A673 (cell line): ENCODE results near the gene VPS72. TPM values are rescaled to one million over a fixed set of nuclear protein-coding genes. Genes with fewer than 3 reads are reported as not detected.

ENCODE experiments used
- BruUV-seq: library from RNA; stranded (reverse); fragments of 400-500 nt; replicated peaks from 2 replicates; lab custom pipeline; 2021; lab: Mats Ljungman, UMichigan
- CTCF ChIA-PET: fragments of 300-600 bp; sonication (Branson Sonifier 250); formaldehyde crosslinking; loops from one replicate; lab custom pipeline; 2022; ENCODE audit warnings: antibody characterized with exemption; lab: Charles Lee
- POLR2A ChIA-PET: fragments of 300-600 bp; sonication (Branson Sonifier 250); formaldehyde crosslinking; loops from one replicate; lab custom pipeline; 2022; ENCODE audit warnings: antibody characterized with exemption; ENCODE audit not compliant: low non-redundant PET; lab: Charles Lee
- DNase-seq: peaks from one replicate; pipeline ENCODE4 v3.0.0-alpha.2; 2015; ENCODE audit warnings: low spot score
- H3K27ac ChIP-seq: fragments of 200-600 bp; sonication (generic); 2 replicates; pipeline ENCODE4 v1.5.1; 2016; ENCODE audit warnings: mixed run types, low read depth, mild to moderate bottlenecking, mixed read lengths, antibody characterized with exemption, low read length; ENCODE audit not compliant: poor library complexity, severe bottlenecking
- H3K27me3 ChIP-seq: fragments of 200-600 bp; sonication (generic); replicated peaks from 2 replicates; pipeline ENCODE4 v1.6.1; 2017; ENCODE audit warnings: mixed run types, low read depth, mild to moderate bottlenecking, mixed read lengths, antibody characterized with exemption, low read length; ENCODE audit not compliant: insufficient read depth, poor library complexity
- H3K36me3 ChIP-seq: fragments of 200-600 bp; sonication (generic); 2 replicates; pipeline ENCODE4 v1.6.1; 2016; ENCODE audit warnings: mixed run types, mild to moderate bottlenecking, mixed read lengths, antibody characterized with exemption, low read length; ENCODE audit not compliant: insufficient read depth, poor library complexity, severe bottlenecking
- H3K4me1 ChIP-seq: fragments of 200-600 bp; sonication (generic); 2 replicates; pipeline ENCODE4 v1.6.1; 2017; ENCODE audit warnings: mixed run types, mild to moderate bottlenecking, mixed read lengths, antibody characterized with exemption, low read length; ENCODE audit not compliant: insufficient read depth, poor library complexity, severe bottlenecking
- H3K4me3 ChIP-seq: fragments of 200-600 bp; sonication (generic); 2 replicates; pipeline ENCODE4 v1.5.1; 2016; ENCODE audit warnings: low read depth, mixed run types, mild to moderate bottlenecking, mixed read lengths, low read length; ENCODE audit not compliant: poor library complexity, severe bottlenecking
- H3K9me3 ChIP-seq: fragments of 200-600 bp; sonication (generic); 2 replicates; pipeline ENCODE4 v1.6.1; 2016; ENCODE audit warnings: mixed run types, low read depth, mild to moderate bottlenecking, mixed read lengths, antibody characterized with exemption, low read length; ENCODE audit not compliant: poor library complexity, severe bottlenecking
- CTCF ChIP-seq: fragments of 300-800, 200-600 bp; sonication (generic); conservative IDR thresholded peaks from 2 replicates; pipeline ENCODE4 v1.5.1; 2017; ENCODE audit warnings: low read depth, mild to moderate bottlenecking, antibody characterized with exemption, low read length, moderate library complexity, mixed read lengths
- EZH2 ChIP-seq: fragments of 200-600 bp; sonication (generic); IDR thresholded peaks from 2 replicates; pipeline ENCODE4 v1.6.1; 2017; ENCODE audit warnings: borderline replicate concordance, low read depth, mild to moderate bottlenecking, mixed read lengths, antibody characterized with exemption, low read length; ENCODE audit not compliant: poor library complexity, severe bottlenecking
- intact Hi-C: fragments of 100-400 bp; cut with micrococcal nuclease; formaldehyde crosslinking; loops from one replicate; pipeline ENCODE4 v1.10.0; 2022; ENCODE audit not compliant: unreplicated experiment
- total RNA-seq: library from RNA; stranded (reverse); gene quantifications from 2 replicates; pipeline ENCODE4 v1.2.3, GENCODE V29; 2021

Gene VPS72
- total RNA-seq, 1 experiment from 2014 or later = 113 TPM

- DNase-seq = no peak
Measured at GRCh38 chr1:151142411-151143056, 47.5 kb downstream of the VPS72 start.

GRCh38 chr1:151137789-151138188 lies 52.2 kb downstream of the VPS72 start:
- Histone ChIP-seq H3K4me1 (no peaks in the 10 kb centered on the region), H3K9me3 (no peaks in the 10 kb centered on the region), H3K27me3 (no peaks in the 10 kb centered on the region), H3K36me3 (no peaks in the 10 kb centered on the region), H3K4me3 (no peak overlapping the region), H3K27ac (no peak overlapping the region)
- ChIA-PET POLR2A (no interaction called here), CTCF (no interaction called here)
- intact Hi-C loops = no loop called here
- DNase-seq = no peak
- BruUV-seq = no TSS peak
- TF ChIP-seq CTCF = no peak
- TF ChIP-seq EZH2 = no peak

More at GRCh38 chr1:151142411-151143056, 47.5 kb downstream of the VPS72 start:
- BruUV-seq = no TSS peak
- intact Hi-C loops = no loop called here
- ChIA-PET CTCF (no interaction called here), POLR2A (interaction anchor here (1.0 kb wide), 1 partner anchor 12 kb away, joined by 5 read pairs; no protein-coding TSS in a partner anchor)
- Histone ChIP-seq H3K27ac (no peak overlapping the region), H3K36me3 (no peaks in the 10 kb centered on the region), H3K4me1 (peaks cover 9% of the 10 kb centered on the region), H3K4me3 (no peak overlapping the region), H3K9me3 (no peaks in the 10 kb centered on the region), H3K27me3 (no peaks in the 10 kb centered on the region)
- no peak for TF ChIP-seq EZH2
- no peak for TF ChIP-seq CTCF

- Histone ChIP-seq H3K36me3 (no peaks in the 10 kb centered on the region), H3K27ac (no peak overlapping the region), H3K27me3 (no peaks in the 10 kb centered on the region), H3K4me1 (no peaks in the 10 kb centered on the region), H3K4me3 (no peak overlapping the region), H3K9me3 (no peaks in the 10 kb centered on the region)
- ChIA-PET POLR2A (no interaction called here), CTCF (no interaction called here)
- DNase-seq = no peak
- intact Hi-C loops = no loop called here
- no TSS peak for BruUV-seq
- TF ChIP-seq EZH2 (no peak), CTCF (no peak)
Measured at GRCh38 chr1:151135433-151136385, 54.3 kb downstream of the VPS72 start.
